OCI-LY7 (cell line): ENCODE data around the gene GLCE. TPM values are rescaled to one million over a fixed set of nuclear protein-coding genes. Genes with fewer than 3 reads are reported as not detected.
"Not testable (repeated sequence)": the region's sequence is repeated elsewhere in the genome, so short reads cannot be mapped to it uniquely, and the experiment has no call there.

Experiments
- BruUV-seq: library from RNA; stranded (reverse); fragments of 400-500 nt; replicated peaks from 2 replicates; lab custom pipeline; 2021; lab: Mats Ljungman, UMichigan
- CTCF ChIA-PET: fragments of 300-600 bp; sonication (Branson Sonifier 250); formaldehyde crosslinking; loops from one replicate; lab custom pipeline; 2022; ENCODE audit warnings: antibody characterized with exemption; ENCODE audit not compliant: unreplicated experiment; lab: Charles Lee
- POLR2A ChIA-PET: fragments of 300-600 bp; sonication (Branson Sonifier 250); formaldehyde crosslinking; loops from one replicate; lab custom pipeline; 2022; ENCODE audit warnings: antibody characterized with exemption; lab: Charles Lee
- DNase-seq: peaks from one replicate; pipeline ENCODE4 v3.0.0-alpha.2; 2015; ENCODE audit warnings: low spot score
- H2AFZ ChIP-seq: fragments of 200-600 bp; sonication (generic), shearing (Covaris generic); 2 replicates; pipeline ENCODE4 v1.6.1; 2014; ENCODE audit warnings: mild to moderate bottlenecking, antibody characterized with exemption, low read length, moderate library complexity
- H3K27ac ChIP-seq: fragments of 200-600 bp; sonication (generic); 2 replicates; pipeline ENCODE4 v1.5.1; 2014; ENCODE audit warnings: mixed run types, low read depth, mild to moderate bottlenecking, moderate library complexity, low read length, inconsistent platforms; ENCODE audit not compliant: poor library complexity, severe bottlenecking
- H3K36me3 ChIP-seq: fragments of 200-600 bp; sonication (generic); 2 replicates; pipeline ENCODE4 v1.6.1; 2014; ENCODE audit warnings: mild to moderate bottlenecking, antibody characterized with exemption, low read length, moderate library complexity, mixed read lengths; ENCODE audit not compliant: insufficient read depth
- H3K4me1 ChIP-seq: fragments of 200-600 bp; sonication (generic); 2 replicates; pipeline ENCODE4 v1.5.1; 2014; ENCODE audit warnings: mild to moderate bottlenecking, low read length; ENCODE audit not compliant: insufficient read depth, poor library complexity, severe bottlenecking
- H3K4me2 ChIP-seq: fragments of 200-600 bp; sonication (generic); 2 replicates; pipeline ENCODE4 v1.6.1; 2014; ENCODE audit warnings: mild to moderate bottlenecking, low read length
- H3K4me3 ChIP-seq: fragments of 200-600 bp; sonication (generic); 2 replicates; pipeline ENCODE4 v1.5.1; 2014; ENCODE audit warnings: mild to moderate bottlenecking, low read depth, low read length; ENCODE audit not compliant: poor library complexity, severe bottlenecking
- H3K79me2 ChIP-seq: fragments of 200-600 bp; sonication (generic); 2 replicates; pipeline ENCODE4 v1.6.1; 2016; ENCODE audit warnings: low read depth, mild to moderate bottlenecking, low read length, moderate library complexity, mixed read lengths; ENCODE audit not compliant: insufficient read depth
- H3K9me2 ChIP-seq: fragments of 200-600 bp; sonication (generic); 2 replicates; pipeline ENCODE4 v1.6.1; 2016; ENCODE audit warnings: mild to moderate bottlenecking, low read length, mixed read lengths; ENCODE audit not compliant: insufficient read depth
- H3K9me3 ChIP-seq: fragments of 200-600 bp; sonication (generic); 2 replicates; pipeline ENCODE4 v1.6.1; 2014; ENCODE audit warnings: mild to moderate bottlenecking, mixed run types, low read length, mixed read lengths
- H4K20me1 ChIP-seq: fragments of 200-600 bp; sonication (generic); 2 replicates; pipeline ENCODE4 v1.6.1; 2014; ENCODE audit warnings: mild to moderate bottlenecking, antibody characterized with exemption, low read length, moderate library complexity, mixed read lengths; ENCODE audit not compliant: insufficient read depth
- EZH2phosphoT487 ChIP-seq: fragments of 200-600 bp; sonication (generic); IDR thresholded peaks from 2 replicates; pipeline ENCODE4 v1.6.1; 2018; ENCODE audit warnings: low read depth, borderline replicate concordance, mild to moderate bottlenecking, mixed run types, antibody characterized with exemption, low read length, moderate library complexity, mixed read lengths
- intact Hi-C: fragments of 100-400 bp; cut with micrococcal nuclease; formaldehyde crosslinking; loops from one replicate; pipeline ENCODE4 v1.10.0; 2022; ENCODE audit not compliant: unreplicated experiment
- total RNA-seq, 2 experiments: library from RNA; depleted of rRNA in 1 of 2; stranded (reverse); fragments of >200 nt in 1 of 2; shearing (Covaris generic) in 1 of 2; gene quantifications; 2 replicates each; pipeline ENCODE4 v1.2.3, GENCODE V29; 2014 to 2022
- TF ChIP-seq, protein P1 (sequence below): fragments of 200-600 bp; sonication (generic); conservative IDR thresholded peaks from 2 replicates; pipeline ENCODE4 v1.5.1; 2014; ENCODE audit warnings: mild to moderate bottlenecking, antibody characterized with exemption, low read length, moderate library complexity, mixed read lengths

GLCE gene
- total RNA-seq, 2 experiments from 2014 or later = 7.0 to 7.1 TPM

- ChIA-PET CTCF (interaction anchor here (0.5 kb wide), 1 partner anchor 26 kb away, joined by 5 read pairs; no protein-coding TSS in a partner anchor), POLR2A (interaction anchor here (0.6 kb wide), 1 partner anchor 303 kb away, joined by 4 read pairs; no protein-coding TSS in a partner anchor)
- DNase-seq = no peak
- BruUV-seq = no TSS peak
- H2AFZ ChIP-seq = no peak overlapping the region
- H3K79me2 ChIP-seq = peaks cover 9% of the 10 kb centered on the region; the same call in 1 of the 2 replicates
- no peaks in the 10 kb centered on the region for H3K9me2 ChIP-seq
- TF ChIP-seq, protein P1, sequence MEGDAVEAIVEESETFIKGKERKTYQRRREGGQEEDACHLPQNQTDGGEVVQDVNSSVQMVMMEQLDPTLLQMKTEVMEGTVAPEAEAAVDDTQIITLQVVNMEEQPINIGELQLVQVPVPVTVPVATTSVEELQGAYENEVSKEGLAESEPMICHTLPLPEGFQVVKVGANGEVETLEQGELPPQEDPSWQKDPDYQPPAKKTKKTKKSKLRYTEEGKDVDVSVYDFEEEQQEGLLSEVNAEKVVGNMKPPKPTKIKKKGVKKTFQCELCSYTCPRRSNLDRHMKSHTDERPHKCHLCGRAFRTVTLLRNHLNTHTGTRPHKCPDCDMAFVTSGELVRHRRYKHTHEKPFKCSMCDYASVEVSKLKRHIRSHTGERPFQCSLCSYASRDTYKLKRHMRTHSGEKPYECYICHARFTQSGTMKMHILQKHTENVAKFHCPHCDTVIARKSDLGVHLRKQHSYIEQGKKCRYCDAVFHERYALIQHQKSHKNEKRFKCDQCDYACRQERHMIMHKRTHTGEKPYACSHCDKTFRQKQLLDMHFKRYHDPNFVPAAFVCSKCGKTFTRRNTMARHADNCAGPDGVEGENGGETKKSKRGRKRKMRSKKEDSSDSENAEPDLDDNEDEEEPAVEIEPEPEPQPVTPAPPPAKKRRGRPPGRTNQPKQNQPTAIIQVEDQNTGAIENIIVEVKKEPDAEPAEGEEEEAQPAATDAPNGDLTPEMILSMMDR = no peak
- no peak for TF ChIP-seq EZH2phosphoT487
- no peaks in the 10 kb centered on the region for H3K9me3 ChIP-seq
- H3K4me1 ChIP-seq = peaks cover 8% of the 10 kb centered on the region
- H4K20me1 ChIP-seq = no peaks in the 10 kb centered on the region; the same call in 1 of the 2 replicates
- no peak overlapping the region for H3K27ac ChIP-seq
- intact Hi-C loops = no loop called here
- H3K4me3 ChIP-seq = no peak overlapping the region
- H3K36me3 ChIP-seq = no peaks in the 10 kb centered on the region
- no peak overlapping the region for H3K4me2 ChIP-seq
Measured at GRCh38 chr15:69165637-69166025, 5.2 kb downstream of the GLCE start.

DNA sequence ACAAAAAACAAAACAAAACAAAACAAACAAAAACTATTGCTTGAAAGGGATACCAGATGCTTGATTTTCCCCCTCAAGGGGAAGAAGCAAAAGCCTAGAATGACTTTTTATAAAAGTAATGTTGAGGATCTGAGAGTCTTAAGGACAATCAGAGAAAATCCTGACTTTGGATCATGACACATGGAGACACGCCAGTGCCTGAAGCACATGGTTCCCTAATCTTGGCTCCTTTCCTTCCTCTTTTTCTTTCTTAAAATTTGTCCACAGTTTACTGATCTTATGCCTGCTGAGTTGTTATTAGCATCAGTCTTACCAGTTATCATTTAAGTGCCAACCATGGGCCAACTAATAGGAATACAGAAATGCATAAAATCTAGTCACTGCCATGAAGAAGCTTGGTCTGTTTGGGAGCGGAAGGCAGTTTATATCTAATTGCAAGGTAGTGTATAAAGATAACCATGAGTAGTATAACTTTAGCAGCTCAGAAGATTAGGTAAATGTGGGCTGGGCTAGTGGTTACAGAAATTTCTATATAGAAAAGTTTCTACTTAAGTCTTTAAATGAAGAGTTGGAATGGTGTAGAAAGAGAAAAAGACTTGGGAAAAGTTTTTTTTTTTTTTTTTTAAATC lies 6.9 kb downstream of the GLCE start:
- intact Hi-C loops = no loop called here
- no peaks in the 10 kb centered on the region; the same call in 1 of the 2 replicates for H4K20me1 ChIP-seq
- H3K9me2 ChIP-seq = no peaks in the 10 kb centered on the region
- H3K4me1 ChIP-seq = peaks cover 3% of the 10 kb centered on the region
- ChIA-PET POLR2A (interaction anchor here (0.7 to 1.1 kb wide), 2 partner anchors 152 to 337 kb away, joined by 5 read pairs; no protein-coding TSS in a partner anchor), CTCF (no interaction called here)
- BruUV-seq = no TSS peak
- no peak overlapping the region for H2AFZ ChIP-seq
- H3K9me3 ChIP-seq = no peaks in the 10 kb centered on the region
- H3K79me2 ChIP-seq = peaks cover 7% of the 10 kb centered on the region; the same call in 1 of the 2 replicates
- DNase-seq = no peak
- no peak overlapping the region for H3K4me2 ChIP-seq
- no peak overlapping the region for H3K27ac ChIP-seq
- no peak overlapping the region for H3K4me3 ChIP-seq
- H3K36me3 ChIP-seq = no peaks in the 10 kb centered on the region
- TF ChIP-seq EZH2phosphoT487 = no peak
- TF ChIP-seq, protein P1 = no peak

DNA sequence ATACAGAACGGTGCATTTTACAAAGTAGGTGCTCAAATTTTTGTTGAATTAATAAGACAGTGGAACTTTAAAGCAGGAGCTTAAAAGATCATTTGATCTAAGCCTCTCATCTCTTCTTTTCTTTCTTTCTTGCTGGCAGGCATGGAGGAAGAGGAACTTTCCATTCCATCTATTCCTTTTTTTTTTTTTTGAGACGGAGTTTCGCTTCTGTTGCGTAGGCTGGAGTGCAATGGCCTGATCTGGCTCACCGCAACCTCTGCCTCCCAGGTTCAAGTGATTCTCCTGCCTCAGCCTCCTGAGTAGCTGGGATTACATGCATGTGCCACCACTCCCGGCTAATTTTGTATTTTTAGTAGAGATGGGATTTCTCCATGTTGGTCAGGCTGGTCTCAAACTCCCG lies 7.9 kb downstream of the GLCE start:
- H2AFZ ChIP-seq, BruUV-seq, H3K36me3 ChIP-seq, H3K4me1 ChIP-seq, DNase-seq, H4K20me1 ChIP-seq, intact Hi-C loops, POLR2A ChIA-PET, H3K27ac ChIP-seq, H3K9me3 ChIP-seq, H3K9me2 ChIP-seq, H3K79me2 ChIP-seq, H3K4me3 ChIP-seq, CTCF ChIA-PET, H3K4me2 ChIP-seq: not testable (repeated sequence)

GRCh38 chr15:69169540-69169939 lies 9.1 kb downstream of the GLCE start:
- H3K4me1 ChIP-seq, POLR2A ChIA-PET, H4K20me1 ChIP-seq, CTCF ChIA-PET, intact Hi-C loops, H3K9me2 ChIP-seq, BruUV-seq, H3K36me3 ChIP-seq, DNase-seq, H3K9me3 ChIP-seq, H3K4me3 ChIP-seq, H2AFZ ChIP-seq, H3K4me2 ChIP-seq, H3K79me2 ChIP-seq, H3K27ac ChIP-seq: not testable (repeated sequence)
